ENCODE data around the gene CYP26B1. TPM values are rescaled to one million over a fixed set of nuclear protein-coding genes. Genes with fewer than 3 reads are reported as not detected.

Gene CYP26B1
- total RNA-seq, 1 donor from 2014 or later = 1.1 TPM

GRCh38 chr2:72138921-72139381 is 8.7 kb downstream of the CYP26B1 start:
- TF ChIP-seq CTCF (IDR thresholded peaks at IDR 0.05; ENCODE audit: insufficient read depth, low read length, poor library complexity, severe bottlenecking) = no peak
- Histone ChIP-seq H3K27me3 (ENCODE audit: control insufficient read depth, insufficient read depth, low read length) (peaks cover 26% of the 10 kb centered on the region), H3K36me3 (ENCODE audit: control insufficient read depth, insufficient read depth, low read length) (no peaks in the 10 kb centered on the region), H3K4me3 (ENCODE audit: low read depth, low read length) (no peak overlapping the region)
- DNase-seq (ENCODE audit: low read depth) = peak; percentile 35

DNA sequence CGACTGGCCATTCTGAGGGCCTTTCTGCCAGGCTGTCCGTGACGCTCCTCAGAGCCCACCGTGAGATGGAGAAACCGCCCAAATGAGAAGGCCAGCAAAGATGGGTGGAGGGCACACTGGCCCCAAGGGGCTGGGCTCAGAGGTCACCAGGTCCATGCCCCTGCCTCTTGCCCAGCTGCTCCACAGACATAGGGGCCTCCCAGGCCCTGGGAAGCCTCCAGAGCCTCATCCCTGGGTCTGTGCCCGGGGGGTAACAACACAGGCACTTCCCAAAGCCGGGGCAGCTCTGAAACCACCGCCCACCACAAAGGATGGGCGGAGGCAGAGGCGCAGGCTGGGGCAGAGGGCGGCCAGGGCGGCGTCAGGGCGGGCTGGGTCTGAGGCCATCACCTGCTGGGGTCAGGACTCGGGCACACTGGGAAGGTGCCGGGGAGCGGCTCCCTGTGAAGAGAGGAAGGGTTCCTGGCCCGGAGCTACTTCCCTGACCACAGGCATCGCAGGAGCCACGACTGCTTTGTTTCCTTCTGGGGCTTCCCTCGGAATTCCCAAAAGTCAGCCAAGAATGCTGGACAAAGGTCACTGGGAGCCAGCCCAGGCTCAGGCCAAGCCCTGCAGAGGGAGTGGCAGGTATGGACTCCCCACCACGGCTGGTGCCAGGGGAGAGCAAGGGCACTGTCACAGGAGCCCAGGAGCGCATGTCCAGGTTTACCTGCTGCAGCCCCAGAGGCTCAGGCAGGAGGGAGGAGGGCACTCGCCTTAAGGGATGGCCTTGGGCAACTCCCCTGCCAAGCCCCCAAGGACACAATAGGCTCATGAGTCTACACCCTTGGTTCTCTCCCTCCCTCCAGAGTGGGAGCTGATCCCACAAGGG is 9.4 kb downstream of the CYP26B1 start:
- H3K36me3 ChIP-seq (ENCODE audit: control insufficient read depth, insufficient read depth, low read length) = no peaks in the 10 kb centered on the region
- peaks cover 19% of the 10 kb centered on the region for H3K27me3 ChIP-seq (ENCODE audit: control insufficient read depth, insufficient read depth, low read length)
- DNase-seq (ENCODE audit: low read depth) = no peak
- H3K4me3 ChIP-seq (ENCODE audit: low read depth, low read length) = no peak overlapping the region
- no peak for TF ChIP-seq CTCF (IDR thresholded peaks at IDR 0.05; ENCODE audit: insufficient read depth, low read length, poor library complexity, severe bottlenecking)

GRCh38 chr2:72137498-72138010 is 10.1 kb downstream of the CYP26B1 start:
- Histone ChIP-seq H3K36me3 (ENCODE audit: control insufficient read depth, insufficient read depth, low read length) (no peaks in the 10 kb centered on the region), H3K27me3 (ENCODE audit: control insufficient read depth, insufficient read depth, low read length) (peaks cover 13% of the 10 kb centered on the region), H3K4me3 (ENCODE audit: low read depth, low read length) (no peak overlapping the region)
- no peak for DNase-seq (ENCODE audit: low read depth)
- peak; percentile 99 for TF ChIP-seq CTCF (IDR thresholded peaks at IDR 0.05; ENCODE audit: insufficient read depth, low read length, poor library complexity, severe bottlenecking)

- H3K27me3 ChIP-seq (ENCODE audit: control insufficient read depth, insufficient read depth, low read length) = peaks cover 13% of the 10 kb centered on the region
- DNase-seq (ENCODE audit: low read depth) = no peak
- no peak for TF ChIP-seq CTCF (IDR thresholded peaks at IDR 0.05; ENCODE audit: insufficient read depth, low read length, poor library complexity, severe bottlenecking)
- no peak overlapping the region for H3K4me3 ChIP-seq (ENCODE audit: low read depth, low read length)
- no peaks in the 10 kb centered on the region for H3K36me3 ChIP-seq (ENCODE audit: control insufficient read depth, insufficient read depth, low read length)
Measured at GRCh38 chr2:72136933-72137497, 10.6 kb downstream of the CYP26B1 start.

- Histone ChIP-seq H3K36me3 (ENCODE audit: control insufficient read depth, insufficient read depth, low read length) (no peaks in the 10 kb centered on the region), H3K27me3 (ENCODE audit: control insufficient read depth, insufficient read depth, low read length) (peaks cover 17% of the 10 kb centered on the region), H3K4me3 (ENCODE audit: low read depth, low read length) (no peak overlapping the region)
- no peak for TF ChIP-seq CTCF (IDR thresholded peaks at IDR 0.05; ENCODE audit: insufficient read depth, low read length, poor library complexity, severe bottlenecking)
- DNase-seq (ENCODE audit: low read depth) = no peak
Measured at GRCh38 chr2:72136331-72136730, 11.3 kb downstream of the CYP26B1 start.

All from kidney epithelial cell (primary cell).